Measurements from ENCODE around the gene CD22. TPM values are rescaled to one million over a fixed set of nuclear protein-coding genes. Genes with fewer than 3 reads are reported as not detected.

Gene CD22
- polyA plus RNA-seq, 1 experiment = not detected

DNA sequence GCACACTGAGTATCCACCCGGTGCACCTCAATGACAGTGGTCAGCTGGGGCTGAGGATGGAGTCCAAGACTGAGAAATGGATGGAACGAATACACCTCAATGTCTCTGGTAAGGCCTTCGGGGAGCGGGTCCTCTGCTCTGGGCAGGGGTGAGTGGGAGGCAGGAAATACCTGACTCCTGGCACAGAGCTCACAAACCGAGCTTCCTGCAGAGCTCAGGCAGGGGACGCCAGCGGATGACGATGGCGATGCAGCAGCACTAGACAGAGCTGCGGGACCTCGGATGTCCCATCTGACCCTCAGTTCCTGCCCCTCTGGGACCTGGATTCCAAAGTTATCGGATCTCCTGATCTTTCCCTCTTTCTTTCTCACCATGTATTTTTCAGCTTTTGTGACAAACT, 3.8 kb downstream of the CD22 start:
- no peak for DNase-seq (ENCODE audit: low read depth, low spot score)
- ChIA-PET POLR2A (no interaction called here), CTCF (interaction anchor here (1.2 to 1.5 kb wide), 2 partner anchors 20 to 163 kb away, joined by 3 to 4 read pairs; no protein-coding TSS in a partner anchor)
- no peak overlapping the region for H3K27ac ChIP-seq (ENCODE audit: low read depth, low read length)
- H3K27me3 ChIP-seq (ENCODE audit: control insufficient read depth, insufficient read depth, low read length) = peaks cover 3% of the 10 kb centered on the region
- no peak overlapping the region for H3K4me3 ChIP-seq (ENCODE audit: low read depth, low read length)
- TF ChIP-seq CTCF (IDR thresholded peaks at IDR 0.05; ENCODE audit: low read depth, low read length) = no peak
- no peaks in the 10 kb centered on the region for H3K9me3 ChIP-seq (ENCODE audit: control insufficient read depth, insufficient read depth, low read length)

DNA sequence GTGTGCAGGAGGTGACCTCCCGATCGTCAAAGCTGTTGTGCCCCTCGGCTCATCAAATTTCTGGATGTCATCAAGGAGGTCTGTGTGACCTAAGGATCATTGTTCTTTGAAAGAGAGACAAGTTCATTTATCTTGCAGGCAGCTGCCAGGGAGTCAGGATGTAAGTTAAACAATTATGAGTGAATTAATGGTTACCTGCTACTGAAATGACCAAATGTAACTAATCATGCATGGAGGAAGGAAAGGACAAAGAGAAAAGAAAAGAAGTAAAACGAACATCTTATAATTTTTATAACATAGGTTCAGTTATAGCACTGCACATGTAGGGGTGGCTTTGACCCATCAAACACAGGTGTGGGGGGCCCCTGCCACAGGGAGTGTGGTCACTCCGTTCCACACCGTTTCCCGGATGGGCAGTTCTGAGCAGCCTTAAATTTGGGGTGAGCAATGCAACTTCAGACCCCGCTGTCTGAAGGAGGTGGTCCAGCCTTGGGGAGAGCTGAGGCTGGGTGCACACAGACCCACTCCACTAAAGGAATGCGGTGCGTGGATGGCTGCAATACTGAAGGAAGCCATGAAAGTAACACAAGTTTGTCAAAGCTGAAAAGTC, 5.3 kb downstream of the CD22 start:
- DNase-seq (ENCODE audit: low read depth, low spot score) = no peak
- Histone ChIP-seq H3K4me3 (ENCODE audit: low read depth, low read length) (no peak overlapping the region), H3K9me3 (ENCODE audit: control insufficient read depth, insufficient read depth, low read length) (no peaks in the 10 kb centered on the region), H3K27me3 (ENCODE audit: control insufficient read depth, insufficient read depth, low read length) (peaks cover 3% of the 10 kb centered on the region), H3K27ac (ENCODE audit: low read depth, low read length) (no peak overlapping the region)
- ChIA-PET POLR2A (no interaction called here), CTCF (interaction anchor here (0.6 to 1.5 kb wide), 2 partner anchors 19 to 305 kb away, joined by 4 to 6 read pairs; no protein-coding TSS in a partner anchor)
- no peak for TF ChIP-seq CTCF (IDR thresholded peaks at IDR 0.05; ENCODE audit: low read depth, low read length)

- CTCF ChIA-PET = no interaction called here
- no peaks in the 10 kb centered on the region for H3K9me3 ChIP-seq (ENCODE audit: control insufficient read depth, insufficient read depth, low read length)
- no peak for DNase-seq (ENCODE audit: low read depth, low spot score)
- no peak overlapping the region for H3K4me3 ChIP-seq (ENCODE audit: low read depth, low read length)
- no peak for TF ChIP-seq CTCF (IDR thresholded peaks at IDR 0.05; ENCODE audit: low read depth, low read length)
- POLR2A ChIA-PET = no interaction called here
- no peaks in the 10 kb centered on the region for H3K27me3 ChIP-seq (ENCODE audit: control insufficient read depth, insufficient read depth, low read length)
- H3K27ac ChIP-seq (ENCODE audit: low read depth, low read length) = no peak overlapping the region
These were observed 7.4 kb downstream of the CD22 start for GRCh38 chr19:35336166-35336955.

DNA sequence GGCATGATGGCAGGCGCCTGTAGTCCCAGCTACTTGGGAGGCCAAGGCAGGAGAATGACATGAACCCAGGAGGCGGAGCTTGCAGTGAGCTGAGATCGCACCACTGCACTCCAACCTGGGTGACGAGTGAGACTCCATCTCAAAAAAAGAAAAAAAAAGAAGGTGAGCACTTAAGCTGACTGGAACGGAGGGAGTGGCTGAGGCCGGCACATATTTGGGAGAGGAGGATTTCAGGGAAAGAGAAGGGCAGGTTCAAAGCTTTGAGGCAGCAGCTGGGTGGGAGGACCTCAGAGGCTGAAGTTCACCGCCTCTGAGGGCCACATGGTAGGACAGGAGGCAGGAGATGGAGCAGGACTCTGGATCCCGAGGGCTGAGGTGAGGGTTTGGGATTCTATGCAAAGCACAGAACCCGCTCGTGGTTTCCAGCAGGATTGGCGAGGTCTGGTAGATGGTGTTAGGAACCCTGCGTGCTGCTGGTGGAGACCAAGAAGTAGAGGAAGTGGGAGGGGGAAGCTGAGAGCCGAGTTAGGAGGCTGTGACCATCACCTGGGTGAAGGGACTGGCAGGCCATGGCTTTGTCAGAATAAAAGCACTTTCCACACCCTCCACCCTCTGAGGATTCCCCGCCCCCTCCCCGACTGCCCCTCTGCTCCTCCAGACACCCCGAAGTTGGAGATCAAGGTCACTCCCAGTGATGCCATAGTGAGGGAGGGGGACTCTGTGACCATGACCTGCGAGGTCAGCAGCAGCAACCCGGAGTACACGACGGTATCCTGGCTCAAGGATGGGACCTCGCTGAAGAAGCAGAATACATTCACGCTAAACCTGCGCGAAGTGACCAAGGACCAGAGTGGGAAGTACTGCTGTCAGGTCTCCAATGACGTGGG, 8.4 kb downstream of the CD22 start:
- ChIA-PET POLR2A (no interaction called here), CTCF (no interaction called here)
- Histone ChIP-seq H3K27ac (ENCODE audit: low read depth, low read length) (no peak overlapping the region), H3K27me3 (ENCODE audit: control insufficient read depth, insufficient read depth, low read length) (no peaks in the 10 kb centered on the region), H3K4me3 (ENCODE audit: low read depth, low read length) (no peak overlapping the region), H3K9me3 (ENCODE audit: control insufficient read depth, insufficient read depth, low read length) (no peaks in the 10 kb centered on the region)
- TF ChIP-seq CTCF (IDR thresholded peaks at IDR 0.05; ENCODE audit: low read depth, low read length) = no peak
- no peak for DNase-seq (ENCODE audit: low read depth, low spot score)

All from AG04450 (cell line).